Right ventricle myocardium superior (tissue), 1 donor: ENCODE results near the gene FOXP4. TPM values are rescaled to one million over a fixed set of nuclear protein-coding genes. Genes with fewer than 3 reads are reported as not detected.

Experiments
- ATAC-seq: fragments of 200-7000 bp; cut with Tn5 transposase; one replicate; pipeline ENCODE4 v1.9.1; 2020; ENCODE audit warnings: mild to moderate bottlenecking; ENCODE audit not compliant: poor library complexity
- DNase-seq: peaks from one replicate; pipeline ENCODE4 v3.0.0-alpha.2; 2020
- intact Hi-C: fragments of 100-400 bp; cut with DNase I; formaldehyde crosslinking; loops from one replicate; pipeline ENCODE4 v1.11.2; 2022
- total RNA-seq: library from RNA; stranded (reverse); fragmentation: NEBNext Ultra II Directional; extraction: Animal tissue kit (Norgen Biotek cat#: 25700); gene quantifications from one replicate; pipeline ENCODE4 v1.2.1, GENCODE V29; 2021
- donor health status: DM: no; HTN: yes; CAD: no; lungs with severe emphysema.

FOXP4 gene
- total RNA-seq, 1 donor from 2014 or later: 14.4 TPM

- intact Hi-C loops: no loop called here
- ATAC-seq: no peak
- DNase-seq: no peak
These were observed 80.7 kb downstream of the FOXP4 start for GRCh38 chr6:41626917-41627316.

- ATAC-seq (no peak), DNase-seq (no peak)
- intact Hi-C loops: no loop called here
These were observed 82.9 kb downstream of the FOXP4 start for GRCh38 chr6:41629128-41629527.

- ATAC-seq (no peak), DNase-seq (no peak)
- intact Hi-C loops: no loop called here
These were observed 83.9 kb downstream of the FOXP4 start for GRCh38 chr6:41630069-41630468.

GRCh38 chr6:41630946-41631345, 84.8 kb downstream of the FOXP4 start:
- DNase-seq (no peak), ATAC-seq (no peak)
- intact Hi-C loops: no loop called here

- intact Hi-C loops: no loop called here
- DNase-seq: no peak
- ATAC-seq: no peak
These were observed 87.0 kb downstream of the FOXP4 start for GRCh38 chr6:41633056-41633634.

GRCh38 chr6:41634657-41635056, 88.5 kb downstream of the FOXP4 start:
- no peak for ATAC-seq
- intact Hi-C loops: no loop called here
- no peak for DNase-seq

GRCh38 chr6:41635365-41635764, 89.2 kb downstream of the FOXP4 start:
- intact Hi-C loops: no loop called here
- DNase-seq (no peak), ATAC-seq (no peak)

- DNase-seq: no peak
- peak; percentile 29 for ATAC-seq
These were observed 90.6 kb downstream of the FOXP4 start for GRCh38 chr6:41636833-41637193.

GRCh38 chr6:41637194-41638001, 91.2 kb downstream of the FOXP4 start:
- intact Hi-C loops: no loop called here
- peak; percentile 17 for ATAC-seq
- DNase-seq: no peak

More at GRCh38 chr6:41636833-41637193, 90.6 kb downstream of the FOXP4 start:
- intact Hi-C loops: no loop called here

- DNase-seq: no peak
- ATAC-seq: peak; percentile 30
- intact Hi-C loops: no loop called here
These were observed 92.1 kb downstream of the FOXP4 start, which contains the start of gene MDFI for GRCh38 chr6:41638002-41638934. Gene MDFI, plus strand, starts transcription at chr6:41638468. Its CDS starts 282 bp downstream, at chr6:41638750.

GRCh38 chr6:41638935-41639808, 93.0 kb downstream of the FOXP4 start:
- no peak for DNase-seq
- intact Hi-C loops: no loop called here
- peak; percentile 28 for ATAC-seq

- DNase-seq (no peak), ATAC-seq (no peak)
- intact Hi-C loops: no loop called here
These were observed 93.7 kb downstream of the FOXP4 start for GRCh38 chr6:41639809-41640371.

GRCh38 chr6:41640426-41640825, 94.2 kb downstream of the FOXP4 start:
- ATAC-seq (no peak), DNase-seq (no peak)
- intact Hi-C loops: no loop called here

GRCh38 chr6:41641352-41641925, 95.3 kb downstream of the FOXP4 start:
- no peak for ATAC-seq
- no peak for DNase-seq
- intact Hi-C loops: no loop called here

- DNase-seq (no peak), ATAC-seq (no peak)
These were observed 96.1 kb downstream of the FOXP4 start for GRCh38 chr6:41642090-41642959.

GRCh38 chr6:41642960-41643898, 97.0 kb downstream of the FOXP4 start:
- ATAC-seq (no peak), DNase-seq (no peak)
- intact Hi-C loops: no loop called here

More at GRCh38 chr6:41642090-41642959, 96.1 kb downstream of the FOXP4 start:
- intact Hi-C loops: no loop called here
